IMR-90 (cell line): ENCODE measurements around the gene SNX15. TPM values are rescaled to one million over a fixed set of nuclear protein-coding genes. Genes with fewer than 3 reads are reported as not detected.

Source experiments
- ATAC-seq: fragments of 200-7000 bp; cut with Tn5 transposase; 2 replicates; pipeline ENCODE4 v1.9.1; 2020; ENCODE audit warnings: low read depth, mild to moderate bottlenecking, moderate library complexity
- BruUV-seq: library from RNA; stranded (reverse); fragments of 400-500 nt; replicated peaks from 2 replicates; lab custom pipeline; 2021; lab: Mats Ljungman, UMichigan
- CTCF ChIA-PET: fragments of 300-600 bp; formaldehyde crosslinking; extraction: SDS; loops from one replicate; lab custom pipeline; 2021; ENCODE audit warnings: antibody characterized with exemption; lab: Yijun Ruan, JAX
- POLR2A ChIA-PET: fragments of 300-600 bp; sonication (Branson Sonifier 250); formaldehyde crosslinking; loops from one replicate; lab custom pipeline; 2022; ENCODE audit warnings: antibody characterized with exemption; ENCODE audit not compliant: unreplicated experiment; lab: Charles Lee
- DNase-seq: peaks from one replicate; pipeline ENCODE4 v3.0.0; 2013
- H2AFZ ChIP-seq: replicated peaks from 2 replicates; pipeline ENCODE3; 2013; ENCODE audit warnings: low read length, mild to moderate bottlenecking; ENCODE audit not compliant: poor library complexity
- H2AK5ac ChIP-seq: 2 replicates; pipeline ENCODE4 v1.6.1; 2013; ENCODE audit warnings: low read depth, low read length, inconsistent platforms
- H2AK9ac ChIP-seq: replicated peaks from 2 replicates; pipeline ENCODE3; 2013; ENCODE audit warnings: mild to moderate bottlenecking, low read depth, low read length, moderate library complexity; ENCODE audit not compliant: poor library complexity
- H2BK120ac ChIP-seq: 2 replicates; pipeline ENCODE4 v1.6.1; 2013; ENCODE audit warnings: low read depth, low read length, inconsistent platforms
- H2BK15ac ChIP-seq: 3 replicates; pipeline ENCODE4 v1.6.1; 2013; ENCODE audit warnings: low read depth, low read length, inconsistent platforms
- H2BK20ac ChIP-seq: 2 replicates; pipeline ENCODE4 v1.6.1; 2013; ENCODE audit warnings: low read depth, mild to moderate bottlenecking, inconsistent platforms, low read length, moderate library complexity
- H2BK5ac ChIP-seq: 2 replicates; pipeline ENCODE4 v1.6.1; 2013; ENCODE audit warnings: mild to moderate bottlenecking, low read depth, low read length, inconsistent platforms; ENCODE audit not compliant: poor library complexity, severe bottlenecking
- H3K14ac ChIP-seq: replicated peaks from 2 replicates; pipeline ENCODE4 v1.6.1; 2013; ENCODE audit warnings: low read depth, low read length, inconsistent platforms
- H3K18ac ChIP-seq: 2 replicates; pipeline ENCODE4 v1.6.1; 2013; ENCODE audit warnings: low read depth, low read length, control low read depth
- H3K23ac ChIP-seq: 2 replicates; pipeline ENCODE4 v1.6.1; 2013; ENCODE audit warnings: low read depth, low read length, inconsistent platforms
- H3K27ac ChIP-seq: 2 replicates; pipeline ENCODE4 v1.5.1; 2013; ENCODE audit warnings: mild to moderate bottlenecking, control low read depth, low read length; ENCODE audit not compliant: insufficient read depth
- H3K27me3 ChIP-seq: 2 replicates; pipeline ENCODE4 v1.6.1; 2013; ENCODE audit warnings: low read length; ENCODE audit not compliant: control insufficient read depth, insufficient read depth
- H3K36me3 ChIP-seq: 2 replicates; pipeline ENCODE4 v1.6.1; 2013; ENCODE audit warnings: low read length, mixed read lengths; ENCODE audit not compliant: control insufficient read depth, insufficient read depth
- H3K4ac ChIP-seq: 2 replicates; pipeline ENCODE4 v1.6.1; 2013; ENCODE audit warnings: low read depth, low read length, inconsistent platforms
- H3K4me1 ChIP-seq: 2 replicates; pipeline ENCODE4 v1.6.1; 2013; ENCODE audit warnings: low read length, mixed read lengths; ENCODE audit not compliant: control insufficient read depth, insufficient read depth
- H3K4me2 ChIP-seq: 2 replicates; pipeline ENCODE4 v1.6.1; 2013; ENCODE audit warnings: low read depth, mild to moderate bottlenecking, control low read depth, low read length, moderate library complexity
- H3K4me3 ChIP-seq: 2 replicates; pipeline ENCODE4 v1.5.1; 2013; ENCODE audit warnings: low read depth, mild to moderate bottlenecking, control low read depth, low read length, moderate library complexity; ENCODE audit not compliant: insufficient read depth
- H3K56ac ChIP-seq: 2 replicates; pipeline ENCODE4 v1.6.1; 2013; ENCODE audit warnings: low read length, inconsistent platforms; ENCODE audit not compliant: insufficient read depth; ENCODE audit errors: extremely low read depth
- H3K79me1 ChIP-seq, 2 experiments: 2 replicates each; pipeline ENCODE4 v1.6.1; 2013; ENCODE audit warnings: low read length in 2 of 2, inconsistent platforms in 1 of 2, low read depth in 1 of 2
- H3K9ac ChIP-seq: 2 replicates; pipeline ENCODE4 v1.6.1; 2013; ENCODE audit warnings: low read depth, low read length, control low read depth
- H3K9me1 ChIP-seq: 2 replicates; pipeline ENCODE4 v1.6.1; 2013; ENCODE audit warnings: low read length, inconsistent platforms; ENCODE audit not compliant: insufficient read depth
- H3K9me3 ChIP-seq: 2 replicates; pipeline ENCODE4 v1.6.1; 2013; ENCODE audit warnings: low read length; ENCODE audit not compliant: control insufficient read depth, insufficient read depth
- H4K20me1 ChIP-seq: 2 replicates; pipeline ENCODE4 v1.6.1; 2013; ENCODE audit warnings: low read length, inconsistent platforms; ENCODE audit not compliant: insufficient read depth
- H4K5ac ChIP-seq: 2 replicates; pipeline ENCODE4 v1.6.1; 2013; ENCODE audit warnings: mild to moderate bottlenecking, low read depth, low read length, control low read depth
- H4K8ac ChIP-seq, 2 experiments: 2 replicates each; pipeline ENCODE4 v1.6.1; 2013; ENCODE audit warnings: low read depth in 2 of 2, low read length in 2 of 2, control low read depth in 1 of 2, inconsistent platforms in 1 of 2
- H4K91ac ChIP-seq: 2 replicates; pipeline ENCODE4 v1.6.1; 2013; ENCODE audit warnings: low read depth, low read length, inconsistent platforms; ENCODE audit not compliant: insufficient read depth
- BHLHE40 ChIP-seq: fragments of 150-350 bp; IDR thresholded peaks from 2 replicates; pipeline ENCODE4 v1.6.1; 2016; ENCODE audit warnings: mild to moderate bottlenecking, low read depth, low read length
- CEBPB ChIP-seq: IDR thresholded peaks from 2 replicates; pipeline ENCODE4 v1.6.1; 2012; ENCODE audit warnings: low read depth, low read length, improper control_type of control experiment
- CHD1 ChIP-seq: IDR thresholded peaks from 2 replicates; pipeline ENCODE4 v1.6.1; 2012; ENCODE audit warnings: low read depth, low read length, improper control_type of control experiment
- CTCF ChIP-seq: conservative IDR thresholded peaks from 2 replicates; pipeline ENCODE4 v1.5.1; 2012; ENCODE audit warnings: mild to moderate bottlenecking, low read depth, low read length, improper control_type of control experiment
- ELK1 ChIP-seq: fragments of 150-350 bp; IDR thresholded peaks from 2 replicates; pipeline ENCODE4 v1.6.1; 2016; ENCODE audit warnings: low read depth, mild to moderate bottlenecking, low read length, moderate library complexity, borderline replicate concordance
- FOS ChIP-seq: fragments of 150-350 bp; IDR thresholded peaks from 2 replicates; pipeline ENCODE4 v1.6.1; 2016; ENCODE audit warnings: low read depth, low read length
- MAFK ChIP-seq: IDR thresholded peaks from 2 replicates; pipeline ENCODE4 v1.6.1; 2012; ENCODE audit warnings: low read depth, low read length, improper control_type of control experiment
- MAZ ChIP-seq: IDR thresholded peaks from 2 replicates; pipeline ENCODE4 v1.6.1; 2012; ENCODE audit warnings: low read depth, mild to moderate bottlenecking, low read length, improper control_type of control experiment, moderate library complexity, borderline replicate concordance
- NFE2L2 ChIP-seq: fragments of 150-350 bp; IDR thresholded peaks from 2 replicates; pipeline ENCODE4 v1.6.1; 2016; ENCODE audit warnings: low read depth, mild to moderate bottlenecking, low read length
- POLR2A ChIP-seq: IDR thresholded peaks from 2 replicates; pipeline ENCODE4 v1.6.1; 2012; ENCODE audit warnings: mild to moderate bottlenecking, low read depth, low read length
- RAD21 ChIP-seq: IDR thresholded peaks from 2 replicates; pipeline ENCODE4 v1.6.1; 2012; ENCODE audit warnings: low read length, improper control_type of control experiment
- RCOR1 ChIP-seq: IDR thresholded peaks from 2 replicates; pipeline ENCODE4 v1.6.1; 2012; ENCODE audit warnings: mild to moderate bottlenecking, low read length, improper control_type of control experiment; ENCODE audit not compliant: insufficient replicate concordance
- RFX5 ChIP-seq: IDR thresholded peaks from 2 replicates; pipeline ENCODE4 v1.8.0; 2012; ENCODE audit warnings: low read depth, mild to moderate bottlenecking, low read length, moderate library complexity
- SMC3 ChIP-seq: fragments of 150-350 bp; IDR thresholded peaks from 2 replicates; pipeline ENCODE4 v1.6.1; 2016; ENCODE audit warnings: low read depth, mild to moderate bottlenecking, antibody characterized with exemption, low read length, moderate library complexity
- USF2 ChIP-seq: fragments of 150-350 bp; IDR thresholded peaks from 2 replicates; pipeline ENCODE4 v1.6.1; 2017; ENCODE audit warnings: mild to moderate bottlenecking, antibody characterized with exemption, low read length, low read depth
- WGBS, 2 experiments: methylation state at CpG; one replicate each; pipeline versions ENCODE4 v1.1.5 to v1.1.7; 2013; ENCODE audit warnings: missing lambda C conversion rate in 2 of 2; ENCODE audit not compliant: insufficient read length in 1 of 2; ENCODE audit errors: extremely low coverage in 2 of 2; 5-methylcytosine and 5-hydroxymethylcytosine counted together
- dilution Hi-C: fragments of 300-500 bp; cut with HindIII; formaldehyde crosslinking; loops from one replicate; pipeline ENCODE4 v1.14.3; 2018; ENCODE audit warnings: low sequenced_read_pairs; ENCODE audit not compliant: unreplicated experiment
- in situ Hi-C: fragments of 300-500 bp; cut with MboI; formaldehyde crosslinking; loops from 3 replicates; pipeline ENCODE4 v1.14.3; 2019; ENCODE audit warnings: low sequenced_read_pairs, inconsistent platforms, mixed read lengths
- intact Hi-C: fragments of 100-400 bp; cut with micrococcal nuclease; formaldehyde crosslinking; loops from 2 replicates; pipeline ENCODE4 v1.10.0; 2022
- polyA plus RNA-seq, 3 experiments: library from polyadenylated mRNA; depleted of rRNA; stranded (reverse); fragments of >200 nt; gene quantifications; 2 replicates each; pipeline ENCODE4 v1.2.3, GENCODE V29; 2012; ENCODE audit warnings: low replicate concordance in 1 of 3
- total RNA-seq: library from RNA; depleted of rRNA; stranded (reverse); fragments of >200 nt; gene quantifications from 2 replicates; pipeline ENCODE4 v1.2.3, GENCODE V29; 2012

SNX15 gene
- total and polyA plus RNA-seq, 2 of the 4 experiments (the other 2 are of a cell fraction) = 9.0 to 16.3 TPM

GRCh38 chr11:65026810-65027209 is 429 bp upstream of the SNX15 start:
- POLR2A ChIA-PET = no interaction called here
- no peak overlapping the region for H2AK9ac ChIP-seq
- intact Hi-C loops = loop anchor here (1.0 kb wide), 1 partner anchor 14 kb away; the partner anchor contains the start of gene SAC3D1
- peak overlapping the region; percentile 93 for H3K14ac ChIP-seq
- no peaks in the 10 kb centered on the region for H3K27me3 ChIP-seq
- H3K4ac ChIP-seq = peak overlapping the region; percentile 76
- peak overlapping the region; percentile 87 for H4K5ac ChIP-seq
- H2BK120ac ChIP-seq = peak overlapping the region; percentile 69; the same call in 1 of the 2 replicates
- dilution Hi-C loops = no loop called here
- peak overlapping the region; percentile 60 to 90; a peak in 3 of 4 replicates for H4K8ac ChIP-seq
- H3K4me1 ChIP-seq = peaks cover 2% of the 10 kb centered on the region; the same call in 1 of the 2 replicates
- DNase-seq (peak; percentile 68), ATAC-seq (peak; percentile 3)
- peak overlapping the region; percentile 30 for H3K56ac ChIP-seq
- H3K27ac ChIP-seq = peak overlapping the region; percentile 43; the same call in 1 of the 2 replicates
- H3K36me3 ChIP-seq = no peaks in the 10 kb centered on the region; the same call in 1 of the 2 replicates
- peaks cover 0 to 14% of the 10 kb centered on the region in 2 experiments; a peak in 2 of 4 replicates for H3K79me1 ChIP-seq
- H3K9me3 ChIP-seq = no peaks in the 10 kb centered on the region
- peak overlapping the region; percentile 45; the same call in 1 of the 2 replicates for H3K18ac ChIP-seq
- H2AK5ac ChIP-seq = peak overlapping the region; percentile 1; the same call in 1 of the 2 replicates
- no TSS peak for BruUV-seq
- H2AFZ ChIP-seq = peak overlapping the region; percentile 94
- WGBS, 2 experiments = no CpG with 5 or more reads among the region's 10 CpGs
- CTCF ChIA-PET = interaction anchor here (1.0 kb wide), 1 partner anchor 84 kb away, joined by 3 read pairs; no protein-coding TSS in a partner anchor
- H3K4me2 ChIP-seq = peak overlapping the region; percentile 93
- in situ Hi-C loops = no loop called here
- H3K4me3 ChIP-seq = peak overlapping the region; percentile 40; the same call in 1 of the 2 replicates
- 0 out of 2 replicates have a peak, but pooled peaks cover 3% of the 10 kb centered on the region for H3K9me1 ChIP-seq
- H4K20me1 ChIP-seq = no peaks in the 10 kb centered on the region
- TF ChIP-seq NFE2L2 (no peak), RFX5 (no peak), POLR2A (no peak), MAFK (no peak), USF2 (no peak), RAD21 (no peak), SMC3 (no peak), MAZ (no peak), BHLHE40 (no peak), ELK1 (no peak), CTCF (no peak), RCOR1 (no peak), CEBPB (no peak), FOS (no peak), CHD1 (no peak)
- peak overlapping the region; percentile 34 for H4K91ac ChIP-seq
- peak overlapping the region; percentile 48; the same call in 1 of the 2 replicates for H3K23ac ChIP-seq
- H2BK5ac ChIP-seq = peak overlapping the region; percentile 39
- peak overlapping the region; percentile 17; the same call in 2 of the 3 replicates for H2BK15ac ChIP-seq
- H3K9ac ChIP-seq = peak overlapping the region; percentile 62; the same call in 1 of the 2 replicates
- H2BK20ac ChIP-seq = peak overlapping the region; percentile 63
